Measurements from ENCODE around the gene OPCML. TPM values are rescaled to one million over a fixed set of nuclear protein-coding genes. Genes with fewer than 3 reads are reported as not detected.

The OPCML gene
- total and polyA plus RNA-seq, 4 donors = under 0.01 to 0.01 TPM; not detected in 2

- peaks cover 0 to 3% (median under 1%) of the 10 kb centered on the region in 4 donors for H3K27me3 ChIP-seq (ENCODE audit: control insufficient read depth in 4 of 4, insufficient read depth in 4 of 4, low read length in 3 of 4)
- TF ChIP-seq ATF3 (IDR thresholded peaks at IDR 0.05) = no peak
- no peak for TF ChIP-seq MAX (IDR thresholded peaks at IDR 0.05)
- no peak for TF ChIP-seq TAF1 (conservative IDR thresholded peaks at IDR 0.05)
- 64% methylated on average over 2 of the region's 2 CpGs for WGBS
- H3K4me1 ChIP-seq (ENCODE audit: control insufficient read depth in 4 of 4, insufficient read depth in 4 of 4, low read length in 3 of 4) = no peaks in the 10 kb centered on the region
- no peak overlapping the region for H3K27ac ChIP-seq (ENCODE audit: low read depth in 1 of 2, low read length in 2 of 2)
- H3K9me3 ChIP-seq (ENCODE audit: control insufficient read depth in 4 of 4, low read length in 3 of 4) = no peaks in the 10 kb centered on the region
- no peak for DNase-seq (ENCODE audit: low spot score)
- H3K9ac ChIP-seq (ENCODE audit: low read depth in 1 of 2, low read length in 2 of 2) = no peak overlapping the region
- H3K4me3 ChIP-seq (ENCODE audit: low read depth in 1 of 3, low read length in 3 of 3) = no peak overlapping the region
- no peaks in the 10 kb centered on the region for H3K36me3 ChIP-seq (ENCODE audit: control insufficient read depth in 4 of 4, insufficient read depth in 3 of 4, low read depth in 1 of 4, low read length in 3 of 4)
Measured at GRCh38 chr11:133175103-133175502, 357.2 kb downstream of the OPCML start.

GRCh38 chr11:133173810-133174412 is 358.4 kb downstream of the OPCML start:
- H3K9ac ChIP-seq (ENCODE audit: low read depth in 1 of 2, low read length in 2 of 2) = no peak overlapping the region
- no peaks in the 10 kb centered on the region for H3K9me3 ChIP-seq (ENCODE audit: control insufficient read depth in 4 of 4, low read length in 3 of 4)
- no peaks in the 10 kb centered on the region for H3K36me3 ChIP-seq (ENCODE audit: control insufficient read depth in 4 of 4, insufficient read depth in 3 of 4, low read depth in 1 of 4, low read length in 3 of 4)
- DNase-seq (ENCODE audit: low spot score) = no peak
- no peaks in the 10 kb centered on the region for H3K4me1 ChIP-seq (ENCODE audit: control insufficient read depth in 4 of 4, insufficient read depth in 4 of 4, low read length in 3 of 4)
- no peak for TF ChIP-seq FOXA1 (IDR thresholded peaks at IDR 0.05)
- no peak for TF ChIP-seq ZBTB33 (IDR thresholded peaks at IDR 0.05)
- no peak for TF ChIP-seq YY1 (IDR thresholded peaks at IDR 0.05)
- TF ChIP-seq NR2F2 (IDR thresholded peaks at IDR 0.05) = no peak
- no peak for TF ChIP-seq SP1 (IDR thresholded peaks at IDR 0.05)
- no peak for TF ChIP-seq REST (IDR thresholded peaks at IDR 0.05)
- TF ChIP-seq GABPA (IDR thresholded peaks at IDR 0.05 in 1 of 2, conservative IDR thresholded peaks at IDR 0.05 in 1 of 2) = no peak
- no peak for TF ChIP-seq MAX (IDR thresholded peaks at IDR 0.05)
- H3K27ac ChIP-seq (ENCODE audit: low read depth in 1 of 2, low read length in 2 of 2) = no peak overlapping the region
- H3K27me3 ChIP-seq (ENCODE audit: control insufficient read depth in 4 of 4, insufficient read depth in 4 of 4, low read length in 3 of 4) = peaks cover 0 to 3% (median 0%) of the 10 kb centered on the region in 4 donors
- WGBS = 71% methylated on average over 16 of the region's 16 CpGs
- no peak overlapping the region for H3K4me3 ChIP-seq (ENCODE audit: low read depth in 1 of 3, low read length in 3 of 3)

GRCh38 chr11:133172349-133172748 is 360.0 kb downstream of the OPCML start:
- TF ChIP-seq MAX (IDR thresholded peaks at IDR 0.05) (no peak), EGR1 (IDR thresholded peaks at IDR 0.05; ENCODE audit: low read depth in 2 of 2) (no peak), GABPA (IDR thresholded peaks at IDR 0.05 in 1 of 2, conservative IDR thresholded peaks at IDR 0.05 in 1 of 2) (no peak), FOXA2 (IDR thresholded peaks at IDR 0.05) (no peak), SP1 (IDR thresholded peaks at IDR 0.05) (no peak), ATF3 (IDR thresholded peaks at IDR 0.05) (no peak), TAF1 (conservative IDR thresholded peaks at IDR 0.05) (no peak), ZBTB33 (IDR thresholded peaks at IDR 0.05) (no peak), RXRA (IDR thresholded peaks at IDR 0.05) (no peak), RAD21 (IDR thresholded peaks at IDR 0.05) (no peak)
- DNase-seq (ENCODE audit: low spot score) = no peak
- 68% methylated on average over 5 of the region's 5 CpGs for WGBS
- no peak overlapping the region for H3K9ac ChIP-seq (ENCODE audit: low read depth in 1 of 2, low read length in 2 of 2)
- peaks cover 0 to 7% (median 0%) of the 10 kb centered on the region in 4 donors for H3K27me3 ChIP-seq (ENCODE audit: control insufficient read depth in 4 of 4, insufficient read depth in 4 of 4, low read length in 3 of 4)
- H3K27ac ChIP-seq (ENCODE audit: low read depth in 1 of 2, low read length in 2 of 2) = no peak overlapping the region
- no peak overlapping the region for H3K4me3 ChIP-seq (ENCODE audit: low read depth in 1 of 3, low read length in 3 of 3)
- no peaks in the 10 kb centered on the region for H3K9me3 ChIP-seq (ENCODE audit: control insufficient read depth in 4 of 4, low read length in 3 of 4)
- H3K36me3 ChIP-seq (ENCODE audit: control insufficient read depth in 4 of 4, insufficient read depth in 3 of 4, low read depth in 1 of 4, low read length in 3 of 4) = no peaks in the 10 kb centered on the region
- no peaks in the 10 kb centered on the region for H3K4me1 ChIP-seq (ENCODE audit: control insufficient read depth in 4 of 4, insufficient read depth in 4 of 4, low read length in 3 of 4)
